GM12872 (cell line): ENCODE measurements around the gene CMC2.

Experiments used
- TF ChIP-seq, protein P1 (sequence below): IDR thresholded peaks from 3 replicates; pipeline ENCODE4 v1.5.1; 2011; ENCODE audit warnings: low read depth, mild to moderate bottlenecking, low read length, moderate library complexity; ENCODE audit not compliant: insufficient read depth

CMC2 gene

GRCh38 chr16:80992676-80993293 is 13.9 kb downstream of the CMC2 start:
- TF ChIP-seq, protein P1, sequence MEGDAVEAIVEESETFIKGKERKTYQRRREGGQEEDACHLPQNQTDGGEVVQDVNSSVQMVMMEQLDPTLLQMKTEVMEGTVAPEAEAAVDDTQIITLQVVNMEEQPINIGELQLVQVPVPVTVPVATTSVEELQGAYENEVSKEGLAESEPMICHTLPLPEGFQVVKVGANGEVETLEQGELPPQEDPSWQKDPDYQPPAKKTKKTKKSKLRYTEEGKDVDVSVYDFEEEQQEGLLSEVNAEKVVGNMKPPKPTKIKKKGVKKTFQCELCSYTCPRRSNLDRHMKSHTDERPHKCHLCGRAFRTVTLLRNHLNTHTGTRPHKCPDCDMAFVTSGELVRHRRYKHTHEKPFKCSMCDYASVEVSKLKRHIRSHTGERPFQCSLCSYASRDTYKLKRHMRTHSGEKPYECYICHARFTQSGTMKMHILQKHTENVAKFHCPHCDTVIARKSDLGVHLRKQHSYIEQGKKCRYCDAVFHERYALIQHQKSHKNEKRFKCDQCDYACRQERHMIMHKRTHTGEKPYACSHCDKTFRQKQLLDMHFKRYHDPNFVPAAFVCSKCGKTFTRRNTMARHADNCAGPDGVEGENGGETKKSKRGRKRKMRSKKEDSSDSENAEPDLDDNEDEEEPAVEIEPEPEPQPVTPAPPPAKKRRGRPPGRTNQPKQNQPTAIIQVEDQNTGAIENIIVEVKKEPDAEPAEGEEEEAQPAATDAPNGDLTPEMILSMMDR = no peak

- TF ChIP-seq, protein P1 = no peak
Measured at GRCh38 chr16:80991792-80992430, 14.8 kb downstream of the CMC2 start.

- TF ChIP-seq, protein P1 = no peak
Measured at GRCh38 chr16:80990978-80991377, 15.7 kb downstream of the CMC2 start.

GRCh38 chr16:80990577-80990976 is 16.1 kb downstream of the CMC2 start:
- TF ChIP-seq, protein P1 = no peak

DNA sequence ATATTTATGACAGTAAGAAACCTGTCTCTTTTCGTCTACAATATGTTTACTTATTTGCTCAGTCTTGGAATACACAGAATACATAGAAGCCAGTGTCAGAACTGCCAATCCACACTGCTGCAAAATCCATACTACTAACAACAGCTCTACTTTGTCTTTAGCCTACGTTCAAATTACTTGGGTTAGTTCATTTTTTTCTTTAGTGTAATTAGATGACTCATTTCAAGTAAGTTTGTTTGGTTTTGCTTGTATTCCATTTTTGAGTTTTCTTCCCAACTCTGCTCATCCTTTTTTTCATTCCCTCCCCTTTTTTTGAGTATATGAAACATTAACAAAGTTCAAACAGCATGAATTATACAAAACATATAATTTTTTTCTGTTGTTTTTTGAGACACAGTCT is 16.9 kb downstream of the CMC2 start:
- TF ChIP-seq, protein P1 = no peak

GRCh38 chr16:80988756-80989155 is 17.9 kb downstream of the CMC2 start:
- TF ChIP-seq, protein P1 = no peak

DNA sequence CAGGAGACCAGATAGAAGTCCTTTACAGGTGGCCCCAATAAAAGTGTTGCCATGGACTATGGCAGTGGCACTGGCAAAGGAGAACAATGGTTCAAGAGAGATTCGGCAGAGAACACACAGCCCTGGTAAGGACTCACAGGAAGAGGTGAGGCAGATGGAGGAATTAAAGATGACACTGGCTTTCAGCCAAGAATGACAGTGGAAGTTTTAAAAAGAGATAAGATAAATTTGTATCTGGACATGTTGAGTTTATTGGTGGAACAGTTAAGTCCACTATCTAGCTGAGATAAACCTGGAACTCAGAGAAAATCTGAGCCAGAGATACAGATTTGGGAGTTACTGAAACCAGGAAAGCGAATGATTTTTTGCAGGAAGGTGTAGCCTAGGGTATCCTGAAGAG is 20.1 kb downstream of the CMC2 start:
- TF ChIP-seq, protein P1 = no peak
